HEK293 (cell line): ENCODE results near the gene TPP1.

Experiments
- CTCF ChIA-PET: fragments of 350-600 bp; formaldehyde crosslinking; extraction: SDS; loops from one replicate; lab custom pipeline; 2021; ENCODE audit warnings: antibody characterized with exemption; lab: Yijun Ruan, JAX
- POLR2A ChIA-PET: fragments of 300-600 bp; formaldehyde crosslinking; extraction: SDS; loops from one replicate; lab custom pipeline; 2020; ENCODE audit warnings: antibody characterized with exemption, inconsistent platforms; lab: Yijun Ruan, JAX
- H3K27ac ChIP-seq: fragments of 200-500 bp; sonication (Bioruptor generic); 2 replicates; pipeline ENCODE4 v1.5.1; 2014; ENCODE audit warnings: low read depth, low read length, control low read depth, inconsistent platforms; ENCODE audit errors: extremely low read depth
- H3K36me3 ChIP-seq, 2 experiments: fragments of 200-500 bp in 1 of 2; sonication (Bioruptor generic) in 1 of 2; 1 replicate in 1 of 2; 2 replicates in 1 of 2; pipeline ENCODE4 v1.5.1; 2014 to 2017; ENCODE audit warnings: inconsistent platforms in 2 of 2, low read length in 2 of 2; ENCODE audit not compliant: control insufficient read depth in 2 of 2, insufficient read depth in 1 of 2
- H3K4me1 ChIP-seq: fragments of 200-500 bp; sonication (Bioruptor generic); 2 replicates; pipeline ENCODE4 v1.5.1; 2014; ENCODE audit warnings: mild to moderate bottlenecking, low read length, inconsistent platforms; ENCODE audit not compliant: control insufficient read depth, insufficient read depth
- H3K4me3 ChIP-seq: 2 replicates; pipeline ENCODE4 v1.5.1; 2011; ENCODE audit warnings: low read depth, mild to moderate bottlenecking, control low read depth, low read length, moderate library complexity
- H3K9me3 ChIP-seq: fragments of 200-500 bp; sonication (Bioruptor generic); 2 replicates; pipeline ENCODE4 v1.5.1; 2014; ENCODE audit warnings: low read depth, low read length, inconsistent platforms; ENCODE audit not compliant: control insufficient read depth, insufficient read depth
- GLI2 ChIP-seq: fragments of 450-650 bp; formaldehyde crosslinking; IDR thresholded peaks from 2 replicates; pipeline ENCODE4; 2017; ENCODE audit warnings: missing biosample characterization, missing genetic modification characterization, low read depth, borderline replicate concordance
- KLF9 ChIP-seq: fragments of 450-650 bp; formaldehyde crosslinking; IDR thresholded peaks from 2 replicates; pipeline ENCODE4 v1.5.1; 2016; ENCODE audit warnings: missing biosample characterization, missing genetic modification characterization, low read depth
- MYNN ChIP-seq: fragments of 450-650 bp; formaldehyde crosslinking; IDR thresholded peaks from 2 replicates; pipeline ENCODE4 v1.5.1; 2016; ENCODE audit warnings: missing biosample characterization, missing genetic modification characterization, borderline replicate concordance
- OSR2 ChIP-seq: fragments of 450-650 bp; formaldehyde crosslinking; IDR thresholded peaks from 2 replicates; pipeline ENCODE4 v1.5.1; 2016; ENCODE audit warnings: missing biosample characterization, missing genetic modification characterization
- WT1 ChIP-seq: fragments of 450-650 bp; formaldehyde crosslinking; IDR thresholded peaks from 2 replicates; pipeline ENCODE4 v1.5.1; 2016; ENCODE audit warnings: missing biosample characterization, missing genetic modification characterization
- ZFP69B ChIP-seq: fragments of 450-650 bp; formaldehyde crosslinking; IDR thresholded peaks from 2 replicates; pipeline ENCODE4 v1.5.1; 2016; ENCODE audit warnings: missing biosample characterization, missing genetic modification characterization
- ZIC2 ChIP-seq: fragments of 450-650 bp; formaldehyde crosslinking; IDR thresholded peaks from 2 replicates; pipeline ENCODE4 v1.5.1; 2016; ENCODE audit warnings: missing biosample characterization, missing genetic modification characterization
- ZNF140 ChIP-seq: fragments of 450-650 bp; formaldehyde crosslinking; IDR thresholded peaks from 2 replicates; pipeline ENCODE4 v1.5.1; 2016; ENCODE audit warnings: missing biosample characterization, missing genetic modification characterization
- ZNF184 ChIP-seq: fragments of 450-650 bp; IDR thresholded peaks from 2 replicates; pipeline ENCODE4 v1.5.1; 2018; ENCODE audit warnings: missing biosample characterization, mild to moderate bottlenecking, missing genetic modification characterization
- ZNF211 ChIP-seq: fragments of 450-650 bp; formaldehyde crosslinking; IDR thresholded peaks from 2 replicates; pipeline ENCODE4 v1.5.1; 2016; ENCODE audit warnings: low read depth, missing biosample characterization, missing genetic modification characterization
- ZNF514 ChIP-seq: fragments of 450-650 bp; formaldehyde crosslinking; IDR thresholded peaks from 2 replicates; pipeline ENCODE4 v1.5.1; 2016; ENCODE audit warnings: missing biosample characterization, missing genetic modification characterization
- ZNF621 ChIP-seq: fragments of 450-650 bp; formaldehyde crosslinking; IDR thresholded peaks from 2 replicates; pipeline ENCODE4 v1.5.1; 2017; ENCODE audit warnings: missing biosample characterization, missing genetic modification characterization
- ZNF791 ChIP-seq: fragments of 450-650 bp; formaldehyde crosslinking; IDR thresholded peaks from 2 replicates; pipeline ENCODE4 v1.5.1; 2016; ENCODE audit warnings: missing biosample characterization, missing genetic modification characterization
- ZNF830 ChIP-seq: fragments of 450-650 bp; IDR thresholded peaks from 2 replicates; pipeline ENCODE4 v1.5.0; 2018; ENCODE audit warnings: missing biosample characterization, missing genetic modification characterization, low read depth, mild to moderate bottlenecking, moderate library complexity
- TF ChIP-seq, protein P1 (sequence below): fragments of 450-650 bp; formaldehyde crosslinking; optimal IDR thresholded peaks from 2 replicates; pipeline ENCODE3; 2016; ENCODE audit warnings: missing biosample characterization, mild to moderate bottlenecking, missing genetic modification characterization
- TF ChIP-seq, protein P2 (sequence below): fragments of 450-650 bp; IDR thresholded peaks from 2 replicates; pipeline ENCODE4 v1.5.1; 2018; ENCODE audit warnings: missing biosample characterization, missing genetic modification characterization
- TF ChIP-seq, protein P3 (sequence below): fragments of 450-650 bp; formaldehyde crosslinking; IDR thresholded peaks from 2 replicates; pipeline ENCODE4 v1.5.1; 2016; ENCODE audit warnings: missing biosample characterization, missing genetic modification characterization, low read depth
- TF ChIP-seq, protein P4 (sequence below): fragments of 450-650 bp; formaldehyde crosslinking; IDR thresholded peaks from 2 replicates; pipeline ENCODE4 v1.5.1; 2017; ENCODE audit warnings: missing biosample characterization, missing genetic modification characterization

TPP1 gene

DNA sequence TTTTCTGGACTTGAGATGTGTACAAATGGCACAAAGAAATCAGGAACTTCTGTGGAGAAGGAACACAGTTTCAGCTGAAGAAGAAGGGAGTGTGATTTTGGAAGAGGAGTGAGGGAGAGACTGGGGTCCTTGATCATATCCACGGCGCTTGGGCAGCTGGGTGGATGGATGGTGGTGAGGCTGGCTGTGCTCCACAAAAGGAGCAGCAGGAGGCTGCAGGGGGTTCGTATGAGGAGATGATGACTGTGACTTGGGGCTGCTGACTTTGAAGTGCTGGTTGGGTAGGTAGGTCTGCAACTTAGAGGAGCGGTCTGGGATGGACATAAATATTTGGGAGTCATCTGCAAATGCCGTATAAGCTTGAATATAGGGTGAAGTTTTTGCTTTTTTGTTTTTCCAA, 37.7 kb upstream of the TPP1 start:
- POLR2A ChIA-PET = interaction anchor here (1.2 kb wide), 1 partner anchor 27 kb away, joined by 3 read pairs; the partner anchor contains the start of gene MRPL17
- TF ChIP-seq ZNF621 (no peak), OSR2 (tag by site-specific recombination) (no peak)
- H3K4me3 ChIP-seq = no peak overlapping the region

DNA sequence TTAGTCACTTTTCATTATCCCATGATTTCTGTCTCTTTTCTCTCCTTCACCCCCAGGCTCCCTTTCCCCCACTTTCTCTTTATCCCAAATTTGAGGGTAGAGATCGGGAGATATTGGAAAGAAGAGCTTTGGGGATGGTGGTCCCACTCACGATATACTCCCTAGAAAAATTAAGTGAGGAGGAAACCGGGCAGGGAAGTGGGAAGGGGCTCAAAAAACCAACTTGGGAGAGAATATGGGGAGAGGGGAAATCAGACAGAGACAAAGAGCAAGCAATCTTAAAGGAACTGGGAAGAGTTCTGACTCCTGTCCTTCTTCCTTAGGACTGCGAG, 37.3 kb upstream of the TPP1 start:
- Histone ChIP-seq H3K27ac (no peak overlapping the region), H3K36me3 (no peaks in the 10 kb centered on the region), H3K4me1 (no peaks in the 10 kb centered on the region), H3K9me3 (no peaks in the 10 kb centered on the region), H3K4me3 (no peak overlapping the region)
- ChIA-PET CTCF (interaction anchor here (0.6 to 2.7 kb wide), 2 partner anchors 11 to 65 kb away, joined by 7 to 13 read pairs; no protein-coding TSS in a partner anchor), POLR2A (no interaction called here)
- TF ChIP-seq WT1 (tag by site-specific recombination) = no peak
- TF ChIP-seq MYNN (tag by site-specific recombination) = no peak
- no peak for TF ChIP-seq KLF9 (tag by site-specific recombination)
- TF ChIP-seq, protein P1, sequence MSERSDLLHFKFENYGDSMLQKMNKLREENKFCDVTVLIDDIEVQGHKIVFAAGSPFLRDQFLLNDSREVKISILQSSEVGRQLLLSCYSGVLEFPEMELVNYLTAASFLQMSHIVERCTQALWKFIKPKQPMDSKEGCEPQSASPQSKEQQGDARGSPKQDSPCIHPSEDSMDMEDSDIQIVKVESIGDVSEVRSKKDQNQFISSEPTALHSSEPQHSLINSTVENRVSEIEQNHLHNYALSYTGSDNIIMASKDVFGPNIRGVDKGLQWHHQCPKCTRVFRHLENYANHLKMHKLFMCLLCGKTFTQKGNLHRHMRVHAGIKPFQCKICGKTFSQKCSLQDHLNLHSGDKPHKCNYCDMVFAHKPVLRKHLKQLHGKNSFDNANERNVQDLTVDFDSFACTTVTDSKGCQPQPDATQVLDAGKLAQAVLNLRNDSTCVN (tag by site-specific recombination) = no peak
- TF ChIP-seq, protein P2, sequence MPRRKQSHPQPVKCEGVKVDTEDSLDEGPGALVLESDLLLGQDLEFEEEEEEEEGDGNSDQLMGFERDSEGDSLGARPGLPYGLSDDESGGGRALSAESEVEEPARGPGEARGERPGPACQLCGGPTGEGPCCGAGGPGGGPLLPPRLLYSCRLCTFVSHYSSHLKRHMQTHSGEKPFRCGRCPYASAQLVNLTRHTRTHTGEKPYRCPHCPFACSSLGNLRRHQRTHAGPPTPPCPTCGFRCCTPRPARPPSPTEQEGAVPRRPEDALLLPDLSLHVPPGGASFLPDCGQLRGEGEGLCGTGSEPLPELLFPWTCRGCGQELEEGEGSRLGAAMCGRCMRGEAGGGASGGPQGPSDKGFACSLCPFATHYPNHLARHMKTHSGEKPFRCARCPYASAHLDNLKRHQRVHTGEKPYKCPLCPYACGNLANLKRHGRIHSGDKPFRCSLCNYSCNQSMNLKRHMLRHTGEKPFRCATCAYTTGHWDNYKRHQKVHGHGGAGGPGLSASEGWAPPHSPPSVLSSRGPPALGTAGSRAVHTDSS (tag by site-specific recombination) = no peak
- no peak for TF ChIP-seq ZIC2 (tag by site-specific recombination)
- no peak for TF ChIP-seq ZFP69B (tag by site-specific recombination)
- TF ChIP-seq ZNF184 (tag by site-specific recombination) = no peak
- no peak for TF ChIP-seq GLI2 (tag by site-specific recombination)
- no peak for TF ChIP-seq ZNF830 (tag by site-specific recombination)
- TF ChIP-seq ZNF791 (tag by site-specific recombination) = no peak
- no peak for TF ChIP-seq ZNF211 (tag by site-specific recombination)
- TF ChIP-seq ZNF514 (tag by site-specific recombination) = no peak
- TF ChIP-seq ZNF140 = no peak
- TF ChIP-seq, protein P3, sequence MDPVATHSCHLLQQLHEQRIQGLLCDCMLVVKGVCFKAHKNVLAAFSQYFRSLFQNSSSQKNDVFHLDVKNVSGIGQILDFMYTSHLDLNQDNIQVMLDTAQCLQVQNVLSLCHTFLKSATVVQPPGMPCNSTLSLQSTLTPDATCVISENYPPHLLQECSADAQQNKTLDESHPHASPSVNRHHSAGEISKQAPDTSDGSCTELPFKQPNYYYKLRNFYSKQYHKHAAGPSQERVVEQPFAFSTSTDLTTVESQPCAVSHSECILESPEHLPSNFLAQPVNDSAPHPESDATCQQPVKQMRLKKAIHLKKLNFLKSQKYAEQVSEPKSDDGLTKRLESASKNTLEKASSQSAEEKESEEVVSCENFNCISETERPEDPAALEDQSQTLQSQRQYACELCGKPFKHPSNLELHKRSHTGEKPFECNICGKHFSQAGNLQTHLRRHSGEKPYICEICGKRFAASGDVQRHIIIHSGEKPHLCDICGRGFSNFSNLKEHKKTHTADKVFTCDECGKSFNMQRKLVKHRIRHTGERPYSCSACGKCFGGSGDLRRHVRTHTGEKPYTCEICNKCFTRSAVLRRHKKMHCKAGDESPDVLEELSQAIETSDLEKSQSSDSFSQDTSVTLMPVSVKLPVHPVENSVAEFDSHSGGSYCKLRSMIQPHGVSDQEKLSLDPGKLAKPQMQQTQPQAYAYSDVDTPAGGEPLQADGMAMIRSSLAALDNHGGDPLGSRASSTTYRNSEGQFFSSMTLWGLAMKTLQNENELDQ (tag by site-specific recombination) = no peak
- TF ChIP-seq, protein P4, sequence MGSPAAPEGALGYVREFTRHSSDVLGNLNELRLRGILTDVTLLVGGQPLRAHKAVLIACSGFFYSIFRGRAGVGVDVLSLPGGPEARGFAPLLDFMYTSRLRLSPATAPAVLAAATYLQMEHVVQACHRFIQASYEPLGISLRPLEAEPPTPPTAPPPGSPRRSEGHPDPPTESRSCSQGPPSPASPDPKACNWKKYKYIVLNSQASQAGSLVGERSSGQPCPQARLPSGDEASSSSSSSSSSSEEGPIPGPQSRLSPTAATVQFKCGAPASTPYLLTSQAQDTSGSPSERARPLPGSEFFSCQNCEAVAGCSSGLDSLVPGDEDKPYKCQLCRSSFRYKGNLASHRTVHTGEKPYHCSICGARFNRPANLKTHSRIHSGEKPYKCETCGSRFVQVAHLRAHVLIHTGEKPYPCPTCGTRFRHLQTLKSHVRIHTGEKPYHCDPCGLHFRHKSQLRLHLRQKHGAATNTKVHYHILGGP = no peak

More for the DNA sequence above, 37.7 kb upstream of the TPP1 start:
- no peaks in the 10 kb centered on the region for H3K36me3 ChIP-seq
- no peak overlapping the region for H3K27ac ChIP-seq
- CTCF ChIA-PET = interaction anchor here (0.9 to 2.7 kb wide), 2 partner anchors 9 to 11 kb away, joined by 3 to 13 read pairs; no protein-coding TSS in a partner anchor
- H3K4me1 ChIP-seq = no peaks in the 10 kb centered on the region
- no peaks in the 10 kb centered on the region for H3K9me3 ChIP-seq
